HG03558 (cell line): Measurements from ENCODE around the gene PLCB2.

Experiments used
- ATAC-seq: cut with Tn5 transposase; IDR thresholded peaks from one replicate; pipeline ENCODE4 v1.9.1; 2021; ENCODE audit warnings: moderate number of reproducible peaks; ENCODE audit not compliant: unreplicated experiment; ENCODE audit errors: extremely low read depth

PLCB2 gene

DNA sequence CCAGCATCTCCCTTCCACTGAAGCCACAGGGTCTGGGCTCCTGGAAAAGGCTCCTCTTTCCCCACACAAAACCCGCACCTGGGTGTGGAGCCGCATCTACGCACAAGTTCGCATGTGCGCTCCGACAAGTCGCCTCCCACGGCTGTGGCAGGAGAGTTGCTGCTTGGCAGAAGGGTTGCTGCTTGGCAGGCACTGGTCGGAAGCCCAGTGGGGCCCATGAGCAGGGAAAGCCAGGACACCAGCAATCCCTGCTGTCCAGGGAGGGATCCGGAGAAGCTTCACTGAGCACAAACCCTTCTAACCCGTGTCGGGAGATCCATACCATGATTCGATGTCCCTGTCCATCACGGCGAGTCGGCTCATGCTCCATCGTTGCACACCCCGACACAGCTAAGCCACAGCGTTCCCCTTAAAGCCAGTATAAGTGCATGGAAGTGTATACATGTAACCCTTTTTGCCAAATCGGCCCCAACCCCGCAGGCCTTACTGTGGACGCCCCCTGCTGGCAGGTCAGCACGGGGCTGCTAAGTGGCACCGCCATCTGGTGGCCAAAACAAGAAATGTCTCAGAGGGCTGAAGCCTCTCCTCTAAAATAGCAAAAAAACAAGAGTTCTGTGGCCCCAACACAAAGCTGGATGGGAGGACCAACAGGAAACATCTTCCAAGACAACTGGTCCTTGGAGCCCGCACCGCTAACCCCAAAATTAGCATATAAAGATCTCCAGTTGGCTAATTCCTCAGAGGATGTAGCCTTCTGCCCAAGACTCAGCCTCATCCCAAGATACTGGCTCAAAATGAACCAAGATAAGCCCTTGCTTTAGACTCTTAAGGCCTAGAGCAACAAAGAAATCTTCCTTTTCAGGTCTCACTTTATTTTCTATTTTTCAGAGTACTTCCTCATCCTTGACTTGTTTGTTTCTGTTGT, 33.1 kb downstream of the PLCB2 start:
- ATAC-seq, result no peak

DNA sequence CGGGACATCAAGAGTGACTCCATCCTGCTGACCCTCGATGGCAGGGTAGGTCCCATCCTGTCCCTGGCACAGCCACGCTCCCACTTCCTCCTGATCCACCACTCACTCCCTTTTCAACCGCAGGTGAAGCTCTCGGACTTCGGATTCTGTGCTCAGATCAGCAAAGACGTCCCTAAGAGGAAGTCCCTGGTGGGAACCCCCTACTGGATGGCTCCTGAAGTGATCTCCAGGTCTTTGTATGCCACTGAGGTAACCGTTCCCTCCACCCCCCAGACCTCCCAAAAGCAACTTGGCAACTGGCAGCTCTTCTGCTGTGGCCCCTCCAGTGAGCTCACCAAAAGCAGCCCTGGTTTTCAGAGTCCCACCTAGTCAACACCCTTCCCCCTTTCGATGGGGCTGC, 34.3 kb downstream of the PLCB2 start:
- no peak for ATAC-seq

DNA sequence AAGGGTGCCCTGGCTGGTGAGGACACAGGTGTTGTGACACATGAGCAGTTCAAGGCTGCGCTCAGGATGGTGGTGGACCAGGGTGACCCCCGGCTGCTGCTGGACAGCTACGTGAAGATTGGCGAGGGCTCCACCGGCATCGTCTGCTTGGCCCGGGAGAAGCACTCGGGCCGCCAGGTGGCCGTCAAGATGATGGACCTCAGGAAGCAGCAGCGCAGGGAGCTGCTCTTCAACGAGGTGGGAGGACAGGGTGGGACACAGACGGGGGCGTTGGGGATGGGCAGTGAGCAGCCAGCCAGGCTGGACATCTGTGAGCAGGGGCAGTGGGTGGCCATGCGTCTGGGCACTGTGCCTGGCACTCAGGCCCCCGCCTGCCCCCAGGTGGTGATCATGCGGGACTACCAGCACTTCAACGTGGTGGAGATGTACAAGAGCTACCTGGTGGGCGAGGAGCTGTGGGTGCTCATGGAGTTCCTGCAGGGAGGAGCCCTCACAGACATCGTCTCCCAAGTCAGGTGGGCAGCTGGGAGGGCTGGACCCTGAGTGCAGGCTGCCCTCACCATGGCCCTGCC, 35.2 kb downstream of the PLCB2 start:
- no peak for ATAC-seq

DNA sequence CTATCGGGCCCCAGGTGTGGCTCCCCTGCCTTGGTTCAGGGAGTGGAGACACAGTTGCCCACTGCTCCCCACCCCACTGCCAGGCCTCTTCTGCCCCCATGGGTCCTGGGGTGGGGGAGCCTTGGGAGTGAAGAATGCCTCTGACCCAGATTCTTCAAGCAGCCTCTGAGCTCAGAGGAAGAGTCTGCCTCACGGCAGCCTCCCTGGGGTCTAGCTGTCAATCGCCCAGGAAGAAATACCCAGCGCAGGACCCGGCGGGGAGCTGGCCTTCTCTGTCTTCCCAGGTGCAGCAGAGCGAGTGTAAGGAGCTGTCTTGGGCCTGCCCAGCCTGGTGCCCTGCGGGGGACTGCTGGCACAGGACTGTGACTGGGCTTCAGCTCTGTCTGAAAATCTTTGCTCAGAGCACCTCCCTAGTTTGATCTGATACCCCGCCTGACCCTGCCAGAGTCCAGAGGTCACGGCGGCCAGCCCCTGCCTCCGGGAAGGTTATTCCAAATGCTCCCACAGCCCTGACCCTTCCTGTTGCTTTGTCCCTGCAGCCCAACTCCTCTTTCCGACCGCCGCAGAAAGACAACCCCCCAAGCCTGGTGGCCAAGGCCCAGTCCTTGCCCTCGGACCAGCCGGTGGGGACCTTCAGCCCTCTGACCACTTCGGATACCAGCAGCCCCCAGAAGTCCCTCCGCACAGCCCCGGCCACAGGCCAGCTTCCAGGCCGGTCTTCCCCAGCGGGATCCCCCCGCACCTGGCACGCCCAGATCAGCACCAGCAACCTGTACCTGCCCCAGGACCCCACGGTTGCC, 35.9 kb downstream of the PLCB2 start:
- ATAC-seq, result no peak

DNA sequence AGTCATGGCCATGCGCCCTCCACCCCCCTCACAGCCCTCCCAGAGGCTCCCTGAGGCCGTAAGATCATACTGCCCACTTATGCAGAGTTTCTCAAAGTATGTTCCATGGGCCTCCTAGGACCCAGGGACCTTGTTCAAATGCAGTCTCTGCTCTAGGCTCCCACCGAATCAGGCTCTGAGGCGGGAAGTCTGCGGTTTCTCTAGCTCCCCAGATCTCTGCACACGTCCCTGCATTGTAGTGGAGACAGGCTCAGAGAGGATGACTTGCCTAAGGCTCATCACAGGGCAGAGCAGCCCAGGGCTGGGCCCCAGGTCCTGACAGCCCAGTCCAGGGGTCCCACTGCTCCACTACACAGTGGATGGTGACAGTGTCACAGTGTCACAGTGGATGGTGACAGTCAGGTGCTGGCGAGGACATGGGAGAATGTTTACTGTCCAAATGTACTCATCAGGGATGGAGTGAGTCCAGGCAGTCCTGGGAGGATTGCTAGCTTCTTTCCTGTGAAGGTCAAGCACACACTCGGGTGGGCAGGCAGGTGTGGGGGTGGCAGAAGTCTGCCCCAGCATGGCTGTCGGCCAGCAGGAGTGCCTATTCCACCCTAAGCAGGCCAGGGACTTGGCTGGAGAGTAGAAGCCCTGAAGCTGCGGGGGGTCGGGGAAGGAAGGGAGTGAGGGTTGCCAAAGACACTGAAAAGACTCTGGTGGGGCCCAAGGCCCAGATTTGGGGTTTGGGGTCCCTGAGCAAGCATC, 37.3 kb downstream of the PLCB2 start:
- ATAC-seq, result no peak

DNA sequence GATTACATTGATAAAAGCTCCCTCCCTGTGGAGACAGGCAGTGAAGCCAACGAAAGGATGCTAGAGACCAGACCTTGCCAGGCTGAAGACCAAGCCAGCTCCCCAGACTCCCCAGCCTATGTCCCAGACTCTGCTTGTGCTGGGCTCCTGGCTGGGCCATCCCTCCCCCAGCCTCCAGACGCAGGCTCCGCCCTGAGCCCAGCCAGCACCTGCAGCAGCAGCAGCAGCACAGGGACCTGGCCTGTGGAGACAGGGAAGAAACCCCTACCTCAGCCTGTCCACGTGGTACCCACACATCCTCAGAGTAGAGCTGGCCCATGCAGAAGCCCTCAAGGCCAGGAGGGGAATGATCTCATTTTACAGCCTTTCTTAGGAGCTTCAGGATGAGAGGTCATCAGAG, 38.1 kb downstream of the PLCB2 start:
- ATAC-seq, result no peak

DNA sequence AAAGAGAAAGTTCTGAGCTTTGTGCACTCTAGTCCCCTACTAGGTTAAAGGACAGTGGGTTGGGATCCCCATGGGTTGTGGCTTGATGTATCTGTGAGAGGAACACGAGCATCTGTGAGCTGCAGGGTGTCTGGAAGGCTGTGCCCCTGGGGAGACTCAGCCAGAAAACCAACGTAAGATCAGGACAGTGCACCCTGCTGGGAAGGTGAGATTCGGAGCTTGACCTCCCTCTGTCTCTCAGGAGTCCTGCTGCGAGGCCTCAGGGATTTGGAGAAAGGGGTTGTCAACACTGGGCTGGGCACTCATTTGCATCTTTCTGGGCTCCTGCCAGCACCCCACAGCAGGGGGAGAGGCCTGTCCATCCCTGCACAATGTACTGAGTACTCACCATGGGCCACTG, 40.1 kb downstream of the PLCB2 start:
- ATAC-seq, result no peak

DNA sequence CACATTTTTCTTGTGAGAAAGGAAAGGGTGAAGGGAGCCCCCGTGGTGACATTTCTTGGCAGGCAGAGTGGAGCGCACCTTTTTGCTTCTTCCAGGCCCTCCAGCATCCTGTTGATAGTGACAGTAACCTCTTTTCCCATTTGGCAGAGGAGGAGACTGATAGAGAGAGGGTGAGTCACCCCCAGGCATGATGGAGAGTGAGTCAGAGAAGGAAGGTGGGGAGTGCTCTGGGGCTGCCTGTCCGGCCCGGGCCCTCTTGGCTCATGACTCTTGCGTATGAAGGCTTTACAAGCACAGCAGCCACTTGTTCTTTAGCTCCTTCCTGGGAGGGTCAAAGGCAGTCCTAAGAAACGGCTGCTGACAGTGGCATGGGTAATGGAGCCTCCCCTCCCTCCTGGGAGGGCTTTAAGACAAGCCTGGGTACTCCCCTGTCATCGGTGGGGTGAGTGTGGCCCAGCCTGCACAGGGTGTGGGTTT, 40.9 kb downstream of the PLCB2 start:
- no peak for ATAC-seq

DNA sequence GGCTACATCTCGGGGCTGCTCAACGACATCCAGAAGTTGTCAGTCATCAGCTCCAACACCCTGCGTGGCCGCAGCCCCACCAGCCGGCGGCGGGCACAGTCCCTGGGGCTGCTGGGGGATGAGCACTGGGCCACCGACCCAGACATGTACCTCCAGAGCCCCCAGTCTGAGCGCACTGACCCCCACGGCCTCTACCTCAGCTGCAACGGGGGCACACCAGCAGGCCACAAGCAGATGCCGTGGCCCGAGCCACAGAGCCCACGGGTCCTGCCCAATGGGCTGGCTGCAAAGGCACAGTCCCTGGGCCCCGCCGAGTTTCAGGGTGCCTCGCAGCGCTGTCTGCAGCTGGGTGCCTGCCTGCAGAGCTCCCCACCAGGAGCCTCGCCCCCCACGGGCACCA, 41.9 kb downstream of the PLCB2 start:
- ATAC-seq, result no peak

DNA sequence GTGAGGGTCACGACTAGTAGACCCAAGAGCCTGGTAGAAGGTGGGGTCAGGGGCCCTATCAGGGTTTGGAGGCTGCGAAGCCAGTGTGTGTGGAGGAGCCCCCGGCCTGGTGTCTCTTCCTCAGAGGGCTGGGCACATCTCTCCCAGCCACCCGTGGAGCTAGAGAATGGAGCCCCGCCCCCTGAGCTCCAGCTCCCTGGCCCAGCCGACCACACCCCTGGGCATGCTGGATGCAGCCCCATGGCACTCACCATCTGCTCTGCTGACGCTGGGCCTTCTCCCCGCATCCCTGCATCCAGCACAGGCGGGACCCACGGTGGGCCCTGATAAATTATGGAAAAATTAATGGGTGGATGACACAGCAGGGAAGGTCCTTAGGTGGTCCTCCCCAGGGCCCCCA, 42.4 kb downstream of the PLCB2 start:
- no peak for ATAC-seq

DNA sequence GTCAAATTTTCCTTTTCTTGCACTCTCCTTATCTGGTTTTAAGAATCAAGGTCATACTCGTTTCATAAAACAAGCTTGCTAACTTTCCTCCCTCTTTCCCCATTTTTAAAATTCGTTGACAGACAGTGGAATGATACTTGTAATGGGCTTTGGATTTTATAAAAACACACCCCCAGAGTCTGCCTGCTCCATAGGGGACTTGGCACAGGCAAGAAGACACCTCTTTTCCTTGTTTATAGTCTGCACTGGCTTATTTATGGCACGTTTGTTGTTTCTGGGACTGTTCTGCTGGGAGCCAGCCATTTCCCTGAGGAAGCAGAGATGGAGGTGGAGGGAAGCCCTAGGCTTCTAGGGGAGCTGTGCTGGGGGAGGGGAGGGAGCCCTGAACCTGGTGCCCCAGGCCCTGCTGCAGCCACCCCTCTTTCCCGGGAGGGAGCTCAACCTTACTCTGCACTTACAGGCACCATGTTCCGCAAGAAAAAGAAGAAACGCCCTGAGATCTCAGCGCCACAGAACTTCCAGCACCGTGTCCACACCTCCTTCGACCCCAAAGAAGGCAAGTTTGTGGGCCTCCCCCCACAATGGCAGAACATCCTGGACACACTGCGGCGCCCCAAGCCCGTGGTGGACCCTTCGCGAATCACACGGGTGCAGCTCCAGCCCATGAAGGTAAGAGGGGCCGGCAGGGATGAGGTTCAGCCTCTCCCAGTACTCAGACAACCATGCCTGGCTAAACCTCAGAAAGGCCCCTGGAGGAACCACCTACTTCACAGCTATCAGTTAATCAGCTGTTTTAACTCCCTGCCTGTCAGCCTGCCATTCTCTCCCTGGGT, 43.2 kb downstream of the PLCB2 start:
- ATAC-seq, result no peak

DNA sequence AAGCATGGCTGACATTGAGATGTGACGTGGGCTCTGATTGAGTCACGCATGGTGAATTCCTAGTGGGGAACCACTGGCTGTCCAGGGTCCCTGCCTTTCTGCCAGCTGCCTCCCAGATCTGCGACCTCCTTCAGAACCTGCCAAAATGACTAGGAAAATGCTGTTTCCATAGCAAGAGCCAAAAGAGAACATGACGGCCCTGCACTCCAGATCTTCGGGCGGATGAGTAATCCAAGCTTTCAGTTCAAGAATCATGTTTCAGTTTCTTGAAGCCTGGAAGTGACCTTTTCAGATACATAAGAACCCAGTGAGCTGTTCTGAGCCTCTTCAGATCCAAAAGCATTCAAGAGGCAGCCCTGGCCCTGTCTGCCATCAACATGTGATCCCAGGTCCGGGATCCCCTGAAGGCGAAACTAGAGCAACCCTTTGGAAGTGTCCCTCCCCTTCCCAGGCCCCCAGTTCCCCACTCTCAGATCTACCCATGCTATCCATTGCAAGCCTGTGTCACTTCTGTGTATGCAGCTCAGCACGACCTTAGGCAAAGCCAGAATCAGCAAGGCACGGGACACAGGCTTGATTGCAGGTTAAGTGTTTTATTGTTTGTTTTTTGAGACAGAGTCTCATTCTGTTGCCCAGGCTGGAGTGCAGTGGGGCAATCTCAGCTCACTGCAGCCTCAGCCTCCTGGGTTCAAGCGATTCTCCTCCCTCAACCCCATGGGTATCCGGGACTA, 44.5 kb downstream of the PLCB2 start:
- ATAC-seq, result no peak

DNA sequence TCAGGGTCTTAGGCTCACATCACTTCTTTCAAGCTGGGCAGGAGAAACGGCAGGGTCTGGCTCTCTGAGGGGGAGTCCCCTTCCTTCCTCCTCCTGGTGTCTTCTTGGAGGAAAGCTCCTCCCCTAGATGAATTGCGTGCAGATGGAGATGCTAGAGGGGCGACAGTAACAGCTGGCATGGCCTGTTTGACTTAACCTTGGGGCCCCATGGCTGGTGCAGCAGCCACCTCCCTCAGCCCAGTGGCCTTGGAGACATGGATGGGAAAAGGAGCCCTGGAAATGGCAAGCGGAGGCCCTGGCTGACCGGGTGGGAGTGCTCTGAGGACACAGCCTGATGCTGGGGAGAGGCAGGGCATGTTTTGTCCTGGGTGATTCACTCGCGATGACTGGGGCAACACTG, 48.7 kb downstream of the PLCB2 start:
- ATAC-seq, result no peak

DNA sequence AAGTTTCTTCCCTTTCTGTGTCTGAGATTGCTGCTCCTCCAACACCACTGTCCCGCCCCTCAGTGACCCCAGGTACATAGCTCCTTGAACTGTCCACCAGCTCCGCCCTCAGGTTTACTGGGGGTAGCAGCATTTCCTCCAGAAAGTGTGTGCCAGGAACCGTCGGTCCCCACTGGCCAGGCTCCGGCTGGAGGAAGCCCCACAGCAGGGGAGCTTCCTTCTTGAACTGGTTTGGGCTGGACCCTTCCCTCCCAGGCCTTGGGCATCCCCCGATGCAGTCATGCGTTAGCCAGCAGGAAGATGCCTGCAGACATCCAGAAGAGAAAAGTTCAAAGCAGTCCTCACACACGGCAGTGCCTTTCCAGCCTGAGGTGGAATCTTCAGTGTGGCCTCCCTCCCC, 49.2 kb downstream of the PLCB2 start:
- ATAC-seq, result no peak

DNA sequence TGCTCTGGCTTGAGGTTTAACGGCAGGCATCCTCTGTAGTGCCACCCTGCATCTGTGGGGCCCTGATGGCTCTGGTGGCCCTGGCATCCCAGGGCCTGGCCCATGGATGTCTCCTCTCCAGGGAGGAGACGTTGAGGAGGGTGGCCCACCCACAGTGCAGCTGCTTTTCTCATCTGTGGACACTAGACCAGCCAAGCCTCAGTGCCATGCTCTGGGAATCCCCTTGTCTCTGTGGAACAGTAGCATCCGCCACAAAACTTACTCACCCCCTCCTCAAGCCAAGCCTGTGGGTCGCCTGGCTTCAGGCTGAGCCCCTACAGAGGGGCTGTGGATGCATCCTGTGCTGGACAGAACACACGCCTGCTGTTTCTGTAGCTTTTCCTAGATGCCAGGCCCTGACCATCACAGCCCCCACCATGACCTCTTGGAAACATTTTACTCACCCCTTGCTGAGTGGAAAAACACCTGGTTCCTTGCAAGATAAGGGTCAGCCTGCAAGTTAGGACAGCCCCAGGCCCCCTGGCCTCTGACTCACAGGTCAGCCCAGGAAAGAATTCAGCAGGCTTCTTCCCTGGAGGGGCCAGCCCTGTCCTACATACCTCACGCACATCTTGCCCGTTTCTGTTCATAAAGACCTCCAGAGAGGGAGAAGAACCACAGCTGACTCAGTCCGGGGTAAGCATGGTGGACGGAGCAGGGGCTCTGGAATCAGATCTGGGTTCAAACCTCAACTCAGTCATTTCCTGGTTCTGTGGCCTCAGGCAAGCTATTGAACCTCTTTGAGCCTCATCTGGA, 49.9 kb downstream of the PLCB2 start:
- no peak for ATAC-seq

DNA sequence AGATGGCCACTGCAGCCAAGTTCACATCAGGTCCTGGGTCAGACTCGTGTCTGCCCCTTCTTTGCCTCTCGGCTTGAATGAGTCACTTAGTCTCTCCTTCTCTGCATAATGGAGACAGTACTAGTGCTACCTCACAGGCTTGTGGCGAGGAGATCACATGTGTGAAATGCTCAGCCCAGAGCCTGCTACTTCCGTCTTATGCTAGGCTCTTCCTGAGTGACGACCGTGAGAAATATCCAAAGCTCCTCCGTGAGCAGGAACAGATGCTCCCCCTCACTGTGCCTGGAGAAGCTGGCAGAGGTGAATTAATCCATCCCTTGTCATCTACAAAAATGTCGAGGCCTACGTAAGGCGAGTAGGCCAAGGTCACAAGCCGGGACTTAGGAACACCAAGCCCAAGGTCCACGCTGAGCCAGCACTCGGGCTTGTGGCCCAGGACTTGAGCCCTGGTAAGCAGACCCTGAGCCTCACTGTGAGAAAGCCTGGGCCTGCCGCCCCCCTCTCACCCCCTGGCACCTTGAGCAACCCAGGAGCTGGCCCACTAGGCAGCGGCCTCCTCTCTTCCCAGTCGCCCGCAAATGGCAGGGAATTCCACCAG, 51.0 kb downstream of the PLCB2 start:
- no peak for ATAC-seq

DNA sequence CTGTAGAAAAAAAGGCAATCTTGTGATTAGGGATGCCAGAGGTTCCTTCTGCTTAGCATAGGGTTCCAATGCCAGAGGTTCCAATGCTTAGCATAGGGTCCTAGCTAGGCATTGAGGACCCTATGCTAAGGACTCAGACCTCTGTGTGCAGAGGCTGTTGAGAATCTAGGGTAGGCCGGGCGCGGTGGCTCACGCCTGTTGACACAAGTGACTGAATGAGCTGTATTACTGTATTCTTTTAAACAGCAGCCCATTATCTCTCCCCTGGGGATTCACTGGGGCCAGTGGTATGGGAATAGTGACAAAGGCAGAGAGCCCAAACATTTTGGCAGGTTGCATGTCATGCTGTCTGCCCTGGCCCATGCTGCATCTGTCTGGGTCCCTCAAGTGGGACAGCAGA, 52.7 kb downstream of the PLCB2 start:
- ATAC-seq, result no peak

DNA sequence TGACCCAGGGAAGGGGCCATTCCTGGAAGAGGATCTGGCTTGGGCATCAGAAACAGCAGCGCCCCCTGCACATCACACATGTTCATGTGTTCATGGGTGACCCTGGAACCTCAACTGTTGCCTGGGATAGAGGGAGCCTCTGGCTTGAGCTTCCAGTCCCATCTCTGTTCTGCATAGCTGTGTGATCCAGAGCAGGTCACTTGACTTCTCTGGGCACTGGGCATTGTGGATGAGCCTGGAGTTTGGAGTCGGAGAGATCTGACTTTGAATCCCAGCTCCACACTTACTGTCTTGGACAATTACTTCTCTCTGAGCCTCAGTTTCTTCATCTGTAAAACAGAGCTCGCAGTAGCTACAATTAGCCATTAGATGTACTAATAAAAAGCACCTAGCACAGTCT, 53.3 kb downstream of the PLCB2 start:
- no peak for ATAC-seq
